H1 (cell line): ENCODE measurements around the gene GCC1. TPM values are rescaled to one million over a fixed set of nuclear protein-coding genes. Genes with fewer than 3 reads are reported as not detected.

Experiments used
- CTCF ChIA-PET: fragments of 300-600 bp; sonication (Branson Sonifier 250); formaldehyde crosslinking; loops from one replicate; lab custom pipeline; 2021; ENCODE audit not compliant: partially characterized antibody; lab: Charles Lee
- POLR2A ChIA-PET: fragments of 300-600 bp; sonication (Branson Sonifier 250); formaldehyde crosslinking; loops from one replicate; lab custom pipeline; 2021; ENCODE audit warnings: inconsistent platforms; ENCODE audit not compliant: partially characterized antibody; lab: Charles Lee
- DNase-seq, 2 experiments: peaks; one replicate each; pipeline versions ENCODE4 v3.0.0 to v3.0.0-alpha.2; 2010 to 2022; ENCODE audit warnings: low spot score in 2 of 2, low read depth in 1 of 2, mixed read lengths in 1 of 2
- FAIRE-seq: peaks from 2 replicates; lab custom pipeline; 2011; peaks lifted over from hg19 to GRCh38; lab: Jason Lieb, UNC
- H2AFZ ChIP-seq: 2 replicates; pipeline ENCODE4 v1.8.1; 2012; ENCODE audit warnings: low read length, inconsistent platforms
- H2AK5ac ChIP-seq: 2 replicates; pipeline ENCODE4 v1.6.1; 2013; ENCODE audit warnings: low read depth, low read length
- H2BK120ac ChIP-seq: replicated peaks from 2 replicates; pipeline ENCODE3; 2013; ENCODE audit warnings: low read depth, low read length, inconsistent platforms
- H2BK12ac ChIP-seq: 2 replicates; pipeline ENCODE4 v1.6.1; 2013; ENCODE audit warnings: low read depth, low read length
- H2BK15ac ChIP-seq: 2 replicates; pipeline ENCODE4 v1.6.1; 2013; ENCODE audit warnings: low read length
- H2BK20ac ChIP-seq: 2 replicates; pipeline ENCODE4 v1.6.1; 2013; ENCODE audit warnings: low read length
- H2BK5ac ChIP-seq: 2 replicates; pipeline ENCODE4 v1.6.1; 2013; ENCODE audit warnings: low read depth, low read length
- H3K14ac ChIP-seq: 2 replicates; pipeline ENCODE4 v1.6.1; 2013; ENCODE audit warnings: inconsistent platforms; ENCODE audit not compliant: insufficient read length
- H3K18ac ChIP-seq: 2 replicates; pipeline ENCODE4 v1.6.1; 2013; ENCODE audit warnings: low read length; ENCODE audit errors: extremely low read depth
- H3K23ac ChIP-seq: 2 replicates; pipeline ENCODE4 v1.6.1; 2013; ENCODE audit warnings: inconsistent platforms; ENCODE audit not compliant: insufficient read length
- H3K23me2 ChIP-seq: 2 replicates; pipeline ENCODE4 v1.6.1; 2013; ENCODE audit warnings: low read depth, low read length
- H3K27ac ChIP-seq: 2 replicates; pipeline ENCODE4 v1.6.1; 2011; ENCODE audit warnings: low read depth, low read length, inconsistent platforms
- H3K27me3 ChIP-seq, 4 experiments: replicated peaks in 1 of 4; 1 replicate in 1 of 4; 2 replicates in 3 of 4; pipeline versions ENCODE4 v1.6.1 to v1.8.1; 2011 to 2013; ENCODE audit warnings: low read length in 3 of 4, mild to moderate bottlenecking in 3 of 4, inconsistent platforms in 2 of 4, mixed read lengths in 2 of 4, moderate library complexity in 1 of 4; ENCODE audit not compliant: control insufficient read depth in 3 of 4, insufficient read depth in 3 of 4; ENCODE audit errors: extremely low read depth in 1 of 4
- H3K36me3 ChIP-seq, 4 experiments: 2 replicates each; pipeline versions ENCODE4 v1.6.1 to v1.8.1; 2011 to 2013; ENCODE audit warnings: mild to moderate bottlenecking in 4 of 4, low read length in 3 of 4, moderate library complexity in 2 of 4, control low read depth in 1 of 4, inconsistent platforms in 1 of 4; ENCODE audit not compliant: insufficient read depth in 4 of 4, control insufficient read depth in 2 of 4
- H3K4ac ChIP-seq: replicated peaks from 2 replicates; pipeline ENCODE3; 2013; ENCODE audit warnings: low read length, low read depth, mixed read lengths, inconsistent platforms; ENCODE audit not compliant: insufficient read length
- H3K4me1 ChIP-seq, 4 experiments: replicated peaks in 1 of 4; 1 replicate in 1 of 4; 2 replicates in 3 of 4; pipeline versions ENCODE4 v1.6.1 to v1.8.1; 2011 to 2013; ENCODE audit warnings: low read length in 3 of 4, inconsistent platforms in 2 of 4, mixed read lengths in 1 of 4; ENCODE audit not compliant: insufficient read depth in 4 of 4, control insufficient read depth in 3 of 4
- H3K4me2 ChIP-seq, 2 experiments: 2 replicates each; pipeline versions ENCODE4 v1.6.1 to v1.8.1; 2011 to 2013; ENCODE audit warnings: low read depth in 2 of 2, low read length in 2 of 2, control low read depth in 1 of 2, inconsistent platforms in 1 of 2, mild to moderate bottlenecking in 1 of 2; ENCODE audit not compliant: insufficient read depth in 1 of 2
- H3K4me3 ChIP-seq, 4 experiments: fragments of 200-600, 300-600 bp in 1 of 4; sonication (generic), shearing (Covaris generic), sonication (Bioruptor Twin) in 1 of 4; 2 replicates each; pipeline versions ENCODE4 v1.5.1 to v1.8.1; 2011 to 2016; ENCODE audit warnings: low read length in 4 of 4, low read depth in 3 of 4, control low read depth in 2 of 4, inconsistent platforms in 2 of 4, mild to moderate bottlenecking in 2 of 4, mixed read lengths in 1 of 4, moderate library complexity in 1 of 4; ENCODE audit not compliant: insufficient read depth in 2 of 4; ENCODE audit errors: extremely low read depth in 1 of 4
- H3K56ac ChIP-seq: replicated peaks from 2 replicates; pipeline ENCODE3; 2013; ENCODE audit warnings: low read depth, mild to moderate bottlenecking, mixed read lengths, low read length, inconsistent platforms; ENCODE audit not compliant: insufficient read length
- H3K79me1 ChIP-seq: 2 replicates; pipeline ENCODE4 v1.6.1; 2013; ENCODE audit warnings: low read depth, low read length, control low read depth
- H3K79me2 ChIP-seq, 2 experiments: 2 replicates each; pipeline versions ENCODE4 v1.6.1 to v1.8.1; 2012 to 2013; ENCODE audit warnings: low read length in 2 of 2, mild to moderate bottlenecking in 2 of 2, inconsistent platforms in 1 of 2; ENCODE audit not compliant: insufficient read depth in 2 of 2, control insufficient read depth in 1 of 2
- H3K9ac ChIP-seq, 4 experiments: replicated peaks in 1 of 4; 1 replicate in 1 of 4; 2 replicates in 3 of 4; pipeline versions ENCODE4 v1.6.1 to v1.8.1; 2011 to 2013; ENCODE audit warnings: low read depth in 3 of 4, low read length in 3 of 4, control low read depth in 2 of 4, mild to moderate bottlenecking in 2 of 4, moderate library complexity in 2 of 4, inconsistent platforms in 1 of 4; ENCODE audit errors: extremely low read depth in 1 of 4
- H3K9me3 ChIP-seq, 2 experiments: 2 replicates each; pipeline versions ENCODE4 v1.6.1 to v1.8.1; 2012 to 2013; ENCODE audit warnings: mild to moderate bottlenecking in 2 of 2, moderate library complexity in 2 of 2, control low read depth in 1 of 2, inconsistent platforms in 1 of 2, low read depth in 1 of 2, low read length in 1 of 2, mixed read lengths in 1 of 2; ENCODE audit not compliant: insufficient read depth in 2 of 2
- H4K20me1 ChIP-seq, 2 experiments: replicated peaks in 1 of 2; 2 replicates each; pipeline versions ENCODE3 to v1.8.1; 2011 to 2013; ENCODE audit warnings: inconsistent platforms in 2 of 2, low read length in 2 of 2, mild to moderate bottlenecking in 1 of 2; ENCODE audit not compliant: insufficient read depth in 2 of 2, control insufficient read depth in 1 of 2
- H4K5ac ChIP-seq: 2 replicates; pipeline ENCODE4 v1.6.1; 2013; ENCODE audit warnings: low read length, low read depth, mixed read lengths, inconsistent platforms; ENCODE audit not compliant: insufficient read length
- H4K8ac ChIP-seq: 2 replicates; pipeline ENCODE4 v1.8.0; 2013; ENCODE audit warnings: mild to moderate bottlenecking, moderate library complexity, low read length, inconsistent platforms; ENCODE audit not compliant: insufficient read depth; ENCODE audit errors: extremely low read depth
- H4K91ac ChIP-seq: replicated peaks from 2 replicates; pipeline ENCODE3; 2013; ENCODE audit warnings: low read length, mixed read lengths, inconsistent platforms; ENCODE audit not compliant: insufficient read length
- CTCF ChIP-seq, 3 experiments: IDR thresholded peaks; 1 replicate in 2 of 3; 2 replicates in 1 of 3; pipeline versions ENCODE4 v1.5.1 to v1.6.1; 2011; ENCODE audit warnings: low read length in 3 of 3, mild to moderate bottlenecking in 3 of 3, inconsistent platforms in 2 of 3, low read depth in 1 of 3, moderate library complexity in 1 of 3; ENCODE audit not compliant: insufficient read depth in 1 of 3; ENCODE audit errors: control extremely low read depth in 1 of 3
- GTF2F1 ChIP-seq: IDR thresholded peaks from 2 replicates; pipeline ENCODE4 v1.6.1; 2012; ENCODE audit warnings: low read depth, low read length, improper control_type of control experiment, borderline replicate concordance
- NRF1 ChIP-seq: IDR thresholded peaks from 2 replicates; pipeline ENCODE4 v1.6.1; 2011; ENCODE audit warnings: mild to moderate bottlenecking, low read depth, low read length, improper control_type of control experiment
- RBBP5 ChIP-seq: IDR thresholded peaks from 2 replicates; pipeline ENCODE4 v1.7.1; 2012; ENCODE audit warnings: low read depth, mild to moderate bottlenecking, inconsistent platforms, low read length, moderate library complexity, borderline replicate concordance
- SAP30 ChIP-seq: fragments of 300-600 bp; sonication (generic); IDR thresholded peaks from 2 replicates; pipeline ENCODE4 v1.7.1; 2012; ENCODE audit warnings: low read length, moderate library complexity, mild to moderate bottlenecking, inconsistent platforms; ENCODE audit not compliant: insufficient read depth, insufficient replicate concordance
- SIN3A ChIP-seq, 2 experiments: IDR thresholded peaks in 1 of 2; conservative IDR thresholded peaks in 1 of 2; 2 replicates each; pipeline ENCODE4 v1.6.1; 2011 to 2012; ENCODE audit warnings: low read length in 2 of 2, improper control_type of control experiment in 1 of 2, low read depth in 1 of 2, mild to moderate bottlenecking in 1 of 2
- SP2 ChIP-seq: IDR thresholded peaks from 2 replicates; pipeline ENCODE4 v1.6.1; 2012; ENCODE audit warnings: mild to moderate bottlenecking, low read length, inconsistent platforms
- SRF ChIP-seq: IDR thresholded peaks from 2 replicates; pipeline ENCODE4 v1.6.1; 2011; ENCODE audit warnings: mild to moderate bottlenecking, low read depth, low read length, moderate library complexity
- YY1 ChIP-seq: IDR thresholded peaks from 2 replicates; pipeline ENCODE4 v1.6.1; 2011; ENCODE audit warnings: low read depth, mild to moderate bottlenecking, low read length
- WGBS, 2 experiments: shearing (Covaris generic) in 1 of 2; methylation state at CpG; one replicate each; pipeline versions ENCODE4 v1.1.6 to v1.1.7; 2013 to 2015; ENCODE audit warnings: low lambda C conversion rate in 2 of 2, mixed read lengths in 2 of 2, inconsistent platforms in 1 of 2, low coverage in 1 of 2, missing lambda C conversion rate in 1 of 2; ENCODE audit not compliant: insufficient replicate concordance in 2 of 2, insufficient coverage in 1 of 2, insufficient read length in 1 of 2; ENCODE audit errors: extremely low coverage in 1 of 2, missing lambda C conversion rate in 1 of 2; 5-methylcytosine and 5-hydroxymethylcytosine counted together
- polyA plus RNA-seq, 7 experiments: library from polyadenylated mRNA; depleted of rRNA in 3 of 7; stranded (reverse) in 5 of 7; unstranded in 2 of 7; fragments of >200 nt in 5 of 7; fragments of 200-250 nt in 2 of 7; gene quantifications; 1 replicate in 5 of 7; 2 replicates in 1 of 7; 4 replicates in 1 of 7; pipeline versions ENCODE4 v1.2.1 to v1.2.3, GENCODE V29; 2011 to 2013; ENCODE audit warnings: missing spikeins in 2 of 7, mixed read lengths in 2 of 7
- total RNA-seq: library from RNA; stranded (reverse); fragmentation: NEBNext Ultra II Directional; extraction: Animal tissue kit (Norgen Biotek cat#: 25700); gene quantifications from 2 replicates; pipeline ENCODE4 v1.2.1, GENCODE V29; 2021

The GCC1 gene
- total and polyA plus RNA-seq, 2 of the 8 experiments (the other 6 are each of a cell fraction or from before 2014, with no cell fraction given) = 3.3 to 15.0 TPM

- H4K5ac ChIP-seq = no peak overlapping the region
- no peaks in the 10 kb centered on the region for H3K79me1 ChIP-seq
- no peak for TF ChIP-seq SAP30
- no peak for TF ChIP-seq CTCF (IDR thresholded peaks at IDR 0.05; ENCODE audit: control extremely low read depth in 1 of 3, insufficient read depth in 1 of 3, low read depth in 1 of 3, low read length in 3 of 3)
- TF ChIP-seq YY1 = no peak
- no peak for TF ChIP-seq SP2
- no peak for TF ChIP-seq RBBP5
- no peak for TF ChIP-seq SRF
- TF ChIP-seq GTF2F1 = no peak
- no peak for TF ChIP-seq SIN3A (conservative IDR thresholded peaks at IDR 0.05 in 1 of 2, IDR thresholded peaks at IDR 0.05 in 1 of 2; ENCODE audit: low read depth in 1 of 2, low read length in 2 of 2)
- TF ChIP-seq NRF1 = no peak
Measured at GRCh38 chr7:127632276-127632910, 47.0 kb upstream of the GCC1 start.

More at GRCh38 chr7:127632276-127632910, 47.0 kb upstream of the GCC1 start:
- POLR2A ChIA-PET = interaction anchor here (1.0 kb wide), 1 partner anchor 19 kb away, joined by 3 read pairs; no protein-coding TSS in a partner anchor
- Histone ChIP-seq H3K27ac (no peak overlapping the region), H3K18ac (no peak overlapping the region), H2BK120ac (no peak overlapping the region), H2AFZ (no peak overlapping the region), H2AK5ac (no peak overlapping the region), H3K4me3 (no peak overlapping the region), H3K4ac (no peak overlapping the region), H3K23me2 (no peaks in the 10 kb centered on the region; the same call in 1 of the 2 replicates), H3K4me1 (peaks cover 0 to 6% (median 2%) of the 10 kb centered on the region in 4 experiments; a peak in 4 of 7 replicates), H3K4me2 (no peak overlapping the region), H3K14ac (no peak overlapping the region), H3K36me3 (no peaks in the 10 kb centered on the region), H3K9me3 (no peaks in the 10 kb centered on the region), H4K91ac (no peak overlapping the region), H4K8ac (no peak overlapping the region), H4K20me1 (no peaks in the 10 kb centered on the region), H2BK12ac (no peak overlapping the region), H3K27me3 (no peaks in the 10 kb centered on the region; a peak in 2 of 7 replicates), H3K23ac (no peak overlapping the region), H2BK5ac (no peak overlapping the region), H2BK20ac (no peak overlapping the region), H2BK15ac (no peak overlapping the region), H3K9ac (no peak overlapping the region), H3K56ac (no peak overlapping the region), H3K79me2 (no peaks in the 10 kb centered on the region)
- CTCF ChIA-PET = interaction anchor here (0.6 to 1.5 kb wide), 7 partner anchors 9 to 828 kb away, joined by 3 to 4 read pairs (median 3); partner anchors contain the start of gene ARF5
- no peak for FAIRE-seq
- no peak for DNase-seq
- 84% methylated on average over 7 of the region's 7 CpGs; no CpG with 5 or more reads in 1 of the 2 experiments for WGBS, 2 experiments
